ENCODE data around the gene PRSS36.
"Not testable (repeated sequence)": the region's sequence is repeated elsewhere in the genome, so short reads cannot be mapped to it uniquely, and the experiment has no call there.

The PRSS36 gene

DNA sequence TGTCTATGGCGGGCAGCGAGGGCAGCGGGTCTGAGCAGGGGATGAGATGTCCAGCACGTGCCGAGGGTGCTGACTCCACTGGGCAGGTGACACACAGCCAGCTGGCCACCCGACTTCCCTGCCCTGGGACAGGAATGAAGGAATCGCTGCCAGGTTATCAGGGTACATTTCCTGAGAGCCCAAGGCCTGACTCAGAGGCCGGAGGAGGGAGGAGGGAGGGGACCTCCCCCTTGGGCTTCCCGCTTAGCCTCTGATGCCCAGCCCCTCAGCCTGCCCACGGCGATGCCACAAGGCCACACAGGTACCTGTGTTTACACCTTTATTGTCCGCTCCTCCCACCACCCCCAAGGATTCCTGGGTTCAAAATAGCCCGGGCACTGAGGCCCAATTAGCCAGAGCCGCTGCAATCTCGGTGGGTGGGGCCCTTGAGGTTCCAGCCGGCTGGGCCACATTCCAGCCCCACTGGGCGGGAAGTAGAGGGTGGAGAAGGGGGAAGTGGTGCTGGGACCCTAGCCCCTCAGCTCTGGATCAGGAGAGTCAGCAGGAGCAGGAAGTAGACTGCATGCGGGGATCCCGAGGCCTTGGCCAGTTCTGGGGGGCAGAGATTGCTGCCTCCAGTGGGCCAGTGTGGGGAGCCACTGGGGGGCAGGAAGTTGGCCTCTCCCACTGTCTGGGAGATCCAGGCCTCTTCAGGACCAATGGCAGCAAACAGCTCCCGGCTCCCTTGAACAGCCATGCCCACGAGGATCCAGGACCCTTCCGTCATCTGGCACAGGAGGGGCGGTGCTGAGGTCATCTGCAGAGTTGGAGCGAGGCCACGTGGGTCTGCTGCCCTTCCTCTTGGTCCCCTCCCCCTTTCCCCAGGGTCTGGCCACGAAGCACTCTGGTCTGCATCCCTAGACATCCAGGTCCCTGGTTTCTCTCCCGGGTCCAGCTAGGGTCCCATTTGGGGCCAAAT is 11.0 kb downstream of the PRSS36 start:
- no peak overlapping the region for H3K4me3 ChIP-seq (ENCODE audit: low read depth, low read length)
- TF ChIP-seq, protein P1, sequence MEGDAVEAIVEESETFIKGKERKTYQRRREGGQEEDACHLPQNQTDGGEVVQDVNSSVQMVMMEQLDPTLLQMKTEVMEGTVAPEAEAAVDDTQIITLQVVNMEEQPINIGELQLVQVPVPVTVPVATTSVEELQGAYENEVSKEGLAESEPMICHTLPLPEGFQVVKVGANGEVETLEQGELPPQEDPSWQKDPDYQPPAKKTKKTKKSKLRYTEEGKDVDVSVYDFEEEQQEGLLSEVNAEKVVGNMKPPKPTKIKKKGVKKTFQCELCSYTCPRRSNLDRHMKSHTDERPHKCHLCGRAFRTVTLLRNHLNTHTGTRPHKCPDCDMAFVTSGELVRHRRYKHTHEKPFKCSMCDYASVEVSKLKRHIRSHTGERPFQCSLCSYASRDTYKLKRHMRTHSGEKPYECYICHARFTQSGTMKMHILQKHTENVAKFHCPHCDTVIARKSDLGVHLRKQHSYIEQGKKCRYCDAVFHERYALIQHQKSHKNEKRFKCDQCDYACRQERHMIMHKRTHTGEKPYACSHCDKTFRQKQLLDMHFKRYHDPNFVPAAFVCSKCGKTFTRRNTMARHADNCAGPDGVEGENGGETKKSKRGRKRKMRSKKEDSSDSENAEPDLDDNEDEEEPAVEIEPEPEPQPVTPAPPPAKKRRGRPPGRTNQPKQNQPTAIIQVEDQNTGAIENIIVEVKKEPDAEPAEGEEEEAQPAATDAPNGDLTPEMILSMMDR (IDR thresholded peaks at IDR 0.05; ENCODE audit: control insufficient read depth, extremely low read depth, insufficient read depth) = no peak
- DNase-seq (ENCODE audit: low read depth) = no peak

DNA sequence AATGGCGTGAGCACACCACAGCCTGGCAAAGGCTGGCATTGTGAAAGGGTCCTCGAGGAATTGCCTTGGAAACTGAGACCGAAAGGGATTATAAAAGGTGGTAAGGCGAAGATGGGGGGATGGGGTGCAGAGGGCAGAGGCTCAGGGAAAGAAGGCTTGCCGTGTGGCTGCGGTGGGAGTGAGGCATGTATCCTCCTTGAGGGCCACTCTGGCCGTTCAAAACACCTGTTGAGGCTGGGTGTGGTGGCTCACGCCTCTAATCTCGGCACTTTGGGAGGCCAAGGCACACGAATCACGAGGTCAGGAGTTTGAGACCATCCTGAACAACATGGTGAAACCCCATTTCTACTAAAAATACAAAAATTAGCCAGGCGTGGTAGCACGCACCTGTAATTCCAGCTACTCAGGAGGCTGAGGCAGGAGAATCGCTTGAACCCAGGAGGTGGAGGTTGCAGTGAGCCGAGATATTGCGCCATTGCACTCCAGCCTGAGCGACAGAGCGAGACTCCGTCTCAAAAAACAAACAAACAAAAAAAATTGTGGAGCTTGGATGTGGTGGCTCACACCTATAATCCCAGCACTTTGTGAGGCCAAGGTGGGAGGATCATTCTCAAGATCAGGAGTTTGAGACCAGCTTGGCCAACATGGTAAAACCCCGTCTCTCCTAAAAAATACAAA is 12.9 kb downstream of the PRSS36 start:
- H3K4me3 ChIP-seq (ENCODE audit: low read depth, low read length); DNase-seq (ENCODE audit: low read depth): not testable (repeated sequence)

DNA sequence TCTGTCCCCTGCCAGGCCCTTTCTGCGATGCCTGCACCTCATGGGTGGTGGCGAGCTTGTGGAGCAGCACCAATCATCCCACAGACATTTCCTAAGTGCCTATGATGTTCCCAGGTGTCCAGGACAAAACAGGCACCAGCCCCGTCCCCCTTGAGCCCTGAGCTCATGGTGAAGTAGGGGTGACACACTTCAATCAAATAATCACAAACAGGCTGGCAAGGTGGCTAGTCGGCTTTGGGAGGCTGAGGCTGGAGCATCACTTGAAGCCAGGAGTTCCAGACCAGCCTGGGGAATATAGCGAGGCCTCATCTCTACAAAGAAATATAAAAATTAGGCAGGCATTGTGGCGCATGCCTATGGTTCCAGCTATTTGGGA is 13.6 kb downstream of the PRSS36 start:
- no peak for DNase-seq (ENCODE audit: low read depth)
- H3K4me3 ChIP-seq (ENCODE audit: low read depth, low read length) = no peak overlapping the region
- TF ChIP-seq, protein P1 (IDR thresholded peaks at IDR 0.05; ENCODE audit: control insufficient read depth, extremely low read depth, insufficient read depth) = no peak

DNA sequence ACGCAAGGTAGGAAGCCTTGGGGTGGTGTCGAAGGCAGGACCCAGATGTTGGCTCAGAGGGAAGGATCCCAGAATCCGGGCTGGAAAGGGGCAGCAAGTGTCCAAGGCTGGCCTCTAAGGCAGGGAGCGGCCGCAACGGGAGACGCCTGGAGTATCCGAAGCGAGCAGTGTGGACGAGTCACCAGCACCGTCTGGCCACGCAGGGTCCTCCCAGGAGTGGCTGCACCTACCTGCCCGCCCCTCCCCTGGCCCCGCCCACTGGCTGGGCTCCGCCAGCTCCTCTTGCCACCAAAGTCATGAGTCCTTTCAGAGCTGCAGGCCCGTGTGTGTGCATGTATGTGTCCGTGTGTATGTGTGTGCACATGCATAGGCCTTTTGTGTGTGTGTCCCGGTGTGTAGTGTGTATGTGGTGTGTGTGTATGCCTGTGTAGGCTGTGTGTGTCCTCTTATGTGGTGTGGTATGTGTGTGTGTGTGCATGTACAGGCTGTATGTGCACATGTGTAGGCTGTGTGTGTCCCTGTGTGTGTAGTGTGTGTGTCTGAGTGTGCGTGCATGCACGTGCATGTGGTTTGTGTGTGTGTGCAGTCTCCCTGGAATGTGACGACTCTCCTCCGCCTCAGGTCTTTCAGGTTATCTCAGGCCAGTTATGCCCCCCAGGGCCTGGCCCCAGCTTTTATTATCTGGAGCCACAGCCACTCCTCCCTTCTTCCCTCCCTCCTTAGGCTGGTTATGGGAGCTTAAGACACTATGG is 14.2 kb downstream of the PRSS36 start, which contains the start of gene PRSS8:
Gene PRSS8 (minus strand): TSS at position 193 of the 752 bp plus-strand sequence. CDS start 229 bp downstream, outside the sequence.
- peak within 1 kb of the TSS; percentile 92 for H3K4me3 ChIP-seq (ENCODE audit: low read depth, low read length)
- TF ChIP-seq, protein P1 (IDR thresholded peaks at IDR 0.05; ENCODE audit: control insufficient read depth, extremely low read depth, insufficient read depth) = no peak
- peak; percentile 69 for DNase-seq (ENCODE audit: low read depth)

DNA sequence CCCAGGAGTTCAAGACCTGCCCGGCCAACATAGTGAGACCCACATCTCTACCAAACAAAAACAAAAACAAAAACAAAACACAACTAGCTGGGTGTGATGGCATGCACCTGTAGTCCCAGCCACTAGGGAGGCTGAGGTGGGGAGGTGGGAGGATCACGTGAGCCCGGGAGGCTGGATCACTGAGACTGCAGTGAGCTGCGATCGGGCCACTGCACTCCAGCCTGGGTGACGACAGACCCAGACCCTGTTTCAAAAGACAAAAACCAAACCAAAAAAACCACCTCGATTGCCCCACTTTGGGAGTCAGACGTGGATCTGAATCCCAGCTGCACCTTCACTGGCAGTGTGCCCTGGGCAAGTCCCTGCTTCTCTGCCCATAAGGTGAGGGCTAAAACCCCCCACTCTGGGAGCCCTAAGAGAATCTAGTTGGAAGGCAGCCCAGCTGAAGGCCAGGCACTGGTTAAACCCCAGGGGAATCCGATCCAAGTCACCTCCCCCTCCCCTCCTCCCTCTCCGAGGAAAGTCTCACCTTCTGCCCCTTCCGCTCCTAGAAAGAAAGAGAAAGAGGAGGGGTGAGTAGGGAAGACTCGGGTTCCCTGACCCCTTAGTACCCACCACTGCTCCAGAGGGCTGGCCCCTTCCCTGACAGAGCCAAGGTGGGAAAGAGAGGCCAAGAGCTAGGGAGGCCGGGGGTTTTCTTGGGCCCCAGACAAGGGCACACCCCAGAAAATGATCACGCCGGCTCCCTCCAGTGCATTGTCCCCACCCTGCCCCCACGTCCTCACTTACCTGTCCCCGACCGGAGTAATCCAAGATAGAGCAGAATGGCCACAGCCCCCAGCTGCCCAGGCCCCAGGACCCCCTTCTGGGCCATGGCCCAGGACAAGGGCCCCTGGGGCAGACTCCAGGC is 15.0 kb downstream of the PRSS36 start:
- peak overlapping the region; percentile 92 for H3K4me3 ChIP-seq (ENCODE audit: low read depth, low read length)
- TF ChIP-seq, protein P1 (IDR thresholded peaks at IDR 0.05; ENCODE audit: control insufficient read depth, extremely low read depth, insufficient read depth) = no peak
- DNase-seq (ENCODE audit: low read depth) = no peak

DNA sequence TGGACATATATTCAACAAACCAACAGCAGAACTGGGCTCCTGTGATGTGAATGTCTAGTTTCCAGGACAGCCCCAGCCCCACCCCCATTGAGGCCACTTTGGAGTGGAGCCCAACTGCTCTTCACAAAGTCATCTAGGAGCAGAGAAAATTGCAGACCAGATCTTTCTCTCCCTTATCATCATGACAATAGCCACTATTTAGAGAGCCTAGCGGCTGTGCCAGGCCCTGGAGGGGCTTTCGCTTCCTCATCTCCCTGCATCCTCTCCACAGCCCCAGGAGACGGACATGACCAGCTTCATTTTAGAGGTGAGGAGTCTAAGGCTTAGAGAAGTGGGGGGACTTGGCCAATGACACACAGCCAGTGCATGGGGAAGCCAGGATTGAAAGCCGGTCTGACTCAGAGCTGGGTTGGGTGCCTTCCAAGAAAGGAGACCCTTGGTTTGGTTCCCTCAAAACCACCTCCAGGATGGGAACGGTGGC is 15.7 kb downstream of the PRSS36 start:
- DNase-seq (ENCODE audit: low read depth) = no peak
- TF ChIP-seq, protein P1 (IDR thresholded peaks at IDR 0.05; ENCODE audit: control insufficient read depth, extremely low read depth, insufficient read depth) = no peak
- peak overlapping the region; percentile 92 for H3K4me3 ChIP-seq (ENCODE audit: low read depth, low read length)

All from LNCaP clone FGC (cell line).